Adipocyte (in vitro differentiated cells): ENCODE results near the gene CCL5.

Experiments
- DNase-seq: peaks from one replicate; pipeline ENCODE4 v3.0.0-alpha.2; 2015; ENCODE audit warnings: low read depth
- H3K27me3 ChIP-seq: replicated peaks from 2 replicates; pipeline ENCODE4 v1.7.0; 2013; ENCODE audit warnings: mild to moderate bottlenecking, low read length, moderate library complexity; ENCODE audit not compliant: control insufficient read depth, insufficient read depth
- H3K36me3 ChIP-seq: 2 replicates; pipeline ENCODE4 v1.7.0; 2013; ENCODE audit warnings: low read length, mild to moderate bottlenecking, moderate library complexity; ENCODE audit not compliant: control insufficient read depth, insufficient read depth, severe bottlenecking
- H3K4me1 ChIP-seq: 2 replicates; pipeline ENCODE4 v1.7.0; 2013; ENCODE audit warnings: mild to moderate bottlenecking, low read length, moderate library complexity; ENCODE audit not compliant: control insufficient read depth, insufficient read depth
- H3K4me3 ChIP-seq: 2 replicates; pipeline ENCODE4 v1.7.0; 2013; ENCODE audit warnings: mild to moderate bottlenecking, low read length, moderate library complexity
- H3K9ac ChIP-seq: 2 replicates; pipeline ENCODE4 v1.7.0; 2013; ENCODE audit warnings: mild to moderate bottlenecking, low read length, moderate library complexity
- H3K9me3 ChIP-seq: 2 replicates; pipeline ENCODE4 v1.7.0; 2013; ENCODE audit warnings: mild to moderate bottlenecking, low read length, moderate library complexity; ENCODE audit not compliant: control insufficient read depth

Gene CCL5

GRCh38 chr17:35912339-35912912 is 32.3 kb upstream of the CCL5 start:
- Histone ChIP-seq H3K4me1 (peaks cover 8% of the 10 kb centered on the region), H3K27me3 (no peaks in the 10 kb centered on the region), H3K36me3 (no peaks in the 10 kb centered on the region), H3K9ac (no peak overlapping the region), H3K9me3 (no peaks in the 10 kb centered on the region), H3K4me3 (no peak overlapping the region)
- no peak for DNase-seq

- Histone ChIP-seq H3K9ac (no peak overlapping the region), H3K27me3 (no peaks in the 10 kb centered on the region), H3K9me3 (no peaks in the 10 kb centered on the region), H3K4me3 (no peak overlapping the region), H3K36me3 (no peaks in the 10 kb centered on the region), H3K4me1 (peaks cover 14% of the 10 kb centered on the region)
- DNase-seq = no peak
Observed at GRCh38 chr17:35909408-35909807, 29.2 kb upstream of the CCL5 start.

- no peak overlapping the region for H3K9ac ChIP-seq
- DNase-seq = no peak
- peaks cover 14% of the 10 kb centered on the region for H3K4me1 ChIP-seq
- no peaks in the 10 kb centered on the region for H3K36me3 ChIP-seq
- no peak overlapping the region for H3K4me3 ChIP-seq
- H3K9me3 ChIP-seq = no peaks in the 10 kb centered on the region
- H3K27me3 ChIP-seq = no peaks in the 10 kb centered on the region
Observed at GRCh38 chr17:35907691-35908090, 27.5 kb upstream of the CCL5 start.

GRCh38 chr17:35906926-35907637 is 26.9 kb upstream of the CCL5 start:
- Histone ChIP-seq H3K4me1 (peaks cover 14% of the 10 kb centered on the region), H3K27me3 (no peaks in the 10 kb centered on the region), H3K4me3 (no peak overlapping the region), H3K36me3 (no peaks in the 10 kb centered on the region), H3K9ac (no peak overlapping the region), H3K9me3 (no peaks in the 10 kb centered on the region)
- DNase-seq = no peak

GRCh38 chr17:35906191-35906925 is 26.2 kb upstream of the CCL5 start:
- Histone ChIP-seq H3K27me3 (no peaks in the 10 kb centered on the region), H3K36me3 (no peaks in the 10 kb centered on the region), H3K9me3 (no peaks in the 10 kb centered on the region), H3K4me3 (no peak overlapping the region), H3K9ac (no peak overlapping the region), H3K4me1 (peaks cover 14% of the 10 kb centered on the region)
- DNase-seq = no peak

- no peaks in the 10 kb centered on the region for H3K9me3 ChIP-seq
- H3K9ac ChIP-seq = no peak overlapping the region
- no peak for DNase-seq
Observed at GRCh38 chr17:35903451-35903850, 23.3 kb upstream of the CCL5 start.

GRCh38 chr17:35901631-35902175 is 21.5 kb upstream of the CCL5 start:
- DNase-seq = no peak
- H3K36me3 ChIP-seq = no peaks in the 10 kb centered on the region
- no peaks in the 10 kb centered on the region for H3K9me3 ChIP-seq
- H3K9ac ChIP-seq = no peak overlapping the region
- H3K4me3 ChIP-seq = no peak overlapping the region
- no peaks in the 10 kb centered on the region for H3K27me3 ChIP-seq
- peaks cover 2% of the 10 kb centered on the region for H3K4me1 ChIP-seq

More at GRCh38 chr17:35903451-35903850, 23.3 kb upstream of the CCL5 start:
- no peaks in the 10 kb centered on the region for H3K27me3 ChIP-seq
- H3K4me3 ChIP-seq = no peak overlapping the region
- H3K4me1 ChIP-seq = peaks cover 14% of the 10 kb centered on the region
- no peaks in the 10 kb centered on the region for H3K36me3 ChIP-seq

- DNase-seq = no peak
- Histone ChIP-seq H3K4me1 (no peaks in the 10 kb centered on the region), H3K9me3 (no peaks in the 10 kb centered on the region), H3K4me3 (peak overlapping the region; percentile 9), H3K9ac (no peak overlapping the region), H3K27me3 (no peaks in the 10 kb centered on the region), H3K36me3 (no peaks in the 10 kb centered on the region)
Observed at GRCh38 chr17:35900708-35901480, 20.7 kb upstream of the CCL5 start.

- no peak for DNase-seq
- H3K36me3 ChIP-seq = no peaks in the 10 kb centered on the region
- H3K9ac ChIP-seq = no peak overlapping the region
- no peak overlapping the region for H3K4me3 ChIP-seq
- no peaks in the 10 kb centered on the region for H3K9me3 ChIP-seq
- H3K27me3 ChIP-seq = no peaks in the 10 kb centered on the region
- no peaks in the 10 kb centered on the region for H3K4me1 ChIP-seq
Observed at GRCh38 chr17:35900280-35900679, 20.1 kb upstream of the CCL5 start.

GRCh38 chr17:35898283-35899070 is 18.3 kb upstream of the CCL5 start:
- Histone ChIP-seq H3K9ac (no peak overlapping the region), H3K27me3 (no peaks in the 10 kb centered on the region), H3K9me3 (no peaks in the 10 kb centered on the region), H3K4me3 (no peak overlapping the region), H3K36me3 (no peaks in the 10 kb centered on the region), H3K4me1 (no peaks in the 10 kb centered on the region)
- DNase-seq = no peak
